Measurements from ENCODE around the gene HECW1. TPM values are rescaled to one million over a fixed set of nuclear protein-coding genes. Genes with fewer than 3 reads are reported as not detected.

HECW1 gene
- total and polyA plus RNA-seq, 2 of the 13 experiments (the other 11 are each of a cell fraction or from before 2014, with no cell fraction given): not detected

DNA sequence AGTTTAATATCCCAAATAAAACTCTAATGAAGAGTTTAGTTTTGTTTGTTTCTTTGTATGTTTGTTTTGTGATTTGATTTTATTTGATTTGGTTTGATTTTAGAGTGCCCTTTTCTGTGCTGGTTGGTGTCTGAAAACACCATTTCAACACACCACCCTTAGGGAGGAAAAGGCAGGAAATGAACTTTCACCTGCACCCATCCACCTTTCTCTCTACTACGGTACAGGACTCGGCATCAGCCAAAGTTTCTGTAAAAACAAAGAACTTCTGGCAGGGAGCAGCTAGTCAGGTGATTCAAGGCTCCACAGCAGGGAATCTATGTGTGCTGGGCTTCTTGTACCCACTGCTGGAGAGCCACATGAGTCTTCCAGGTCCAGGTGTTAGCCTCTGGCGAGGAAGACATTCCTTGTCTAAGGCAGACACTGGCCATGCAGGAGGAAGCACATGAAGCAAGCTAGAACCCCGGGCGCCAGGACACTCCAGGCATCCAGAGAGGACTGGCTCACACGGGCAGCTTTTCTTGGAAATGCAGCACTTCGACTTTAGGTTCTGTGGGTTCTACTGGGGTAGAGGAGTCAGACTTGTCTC is 448.4 kb downstream of the HECW1 start:
- DNase-seq (ENCODE audit: low spot score) (no peak), ATAC-seq (peak; percentile 44), FAIRE-seq (no peak)
- no peaks in the 10 kb centered on the region for H3K36me3 ChIP-seq (replicated peaks in 1 of 2; ENCODE audit: control insufficient read depth in 1 of 2, insufficient read depth in 2 of 2, low read length in 2 of 2)
- H2AFZ ChIP-seq (ENCODE audit: low read length): no peak overlapping the region
- no peaks in the 10 kb centered on the region for H4K20me1 ChIP-seq (ENCODE audit: insufficient read depth, low read length)
- H3K4me2 ChIP-seq (ENCODE audit: low read depth, low read length): peak overlapping the region; percentile 32; the same call in 1 of the 2 replicates
- POLR2A ChIA-PET: no interaction called here
- no peaks in the 10 kb centered on the region for H3K9me3 ChIP-seq (ENCODE audit: low read length)
- peak overlapping the region in 1 of 3 experiments; percentile 2; a peak in 1 of 6 replicates for H3K4me3 ChIP-seq (replicated peaks in 1 of 3; ENCODE audit: insufficient read depth in 1 of 3, low read depth in 2 of 3, low read length in 3 of 3)
- TF ChIP-seq ZNF12 (CRISPR knock-in tag; IDR thresholded peaks at IDR 0.05) (no peak), PPARG (CRISPR knock-in tag; conservative IDR thresholded peaks at IDR 0.05) (0 out of 2 replicates have a peak, but pooled peaks have one; percentile 38), SETDB1 (CRISPR knock-in tag; IDR thresholded peaks at IDR 0.05; ENCODE audit: borderline replicate concordance) (0 out of 2 replicates have a peak, but pooled peaks have one; percentile 13)
- H3K27ac ChIP-seq (ENCODE audit: extremely low read length, insufficient read depth, low read length): no peak overlapping the region
- BruUV-seq (replicated peaks): no TSS peak
- H3K79me2 ChIP-seq (ENCODE audit: insufficient read depth, low read length): no peaks in the 10 kb centered on the region
- intact Hi-C loops (cut with micrococcal nuclease; ENCODE audit: unreplicated experiment): no loop called here
- no peak overlapping the region for H3K9ac ChIP-seq (ENCODE audit: insufficient read depth, low read depth, low read length)
- WGBS (ENCODE audit: low lambda C conversion rate): 22% methylated on average over 7 of the region's 7 CpGs
- in situ Hi-C loops (cut with HindIII; ENCODE audit: extremely low pct_ligation_motif_present, low pct_unique_long_range_greater_than_20kb): no loop called here
- CTCF ChIA-PET (ENCODE audit: low intra/inter-chr PET ratio, low total read pairs): no interaction called here
- H3K4me1 ChIP-seq (ENCODE audit: insufficient read depth, low read length): peaks cover 15% of the 10 kb centered on the region
- H3K27me3 ChIP-seq (ENCODE audit: control insufficient read depth in 1 of 2, insufficient read depth in 2 of 2, low read length in 2 of 2): peaks cover 0 to 14% of the 10 kb centered on the region in 2 experiments; a peak in 3 of 5 replicates

DNA sequence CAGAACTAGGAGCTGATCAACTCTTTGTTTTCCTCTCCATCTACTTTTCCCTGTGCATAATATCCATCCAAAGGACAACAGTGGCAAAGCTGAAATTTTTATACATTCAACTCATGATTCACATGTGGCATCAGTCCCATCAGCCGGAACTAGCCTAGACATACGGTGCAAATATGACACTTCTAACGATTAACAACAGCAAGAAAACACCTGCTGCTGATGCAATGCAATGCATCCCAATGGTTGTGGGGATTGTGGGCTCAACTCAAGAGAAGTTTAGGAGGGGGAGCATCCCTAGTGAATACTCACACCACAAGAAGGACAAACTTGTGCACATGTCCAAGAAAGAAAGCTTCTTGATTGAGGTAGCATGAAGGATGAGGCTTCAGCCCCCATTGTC is 449.9 kb downstream of the HECW1 start:
- Histone ChIP-seq H3K9me3 (ENCODE audit: low read length) (no peaks in the 10 kb centered on the region), H3K79me2 (ENCODE audit: insufficient read depth, low read length) (no peaks in the 10 kb centered on the region), H3K4me2 (ENCODE audit: low read depth, low read length) (no peak overlapping the region), H3K27ac (ENCODE audit: extremely low read length, insufficient read depth, low read length) (no peak overlapping the region), H2AFZ (ENCODE audit: low read length) (no peak overlapping the region), H3K4me3 (replicated peaks in 1 of 3; ENCODE audit: insufficient read depth in 1 of 3, low read depth in 2 of 3, low read length in 3 of 3) (no peak overlapping the region), H3K27me3 (ENCODE audit: control insufficient read depth in 1 of 2, insufficient read depth in 2 of 2, low read length in 2 of 2) (peaks cover 0 to 12% of the 10 kb centered on the region in 2 experiments; a peak in 3 of 5 replicates), H3K36me3 (replicated peaks in 1 of 2; ENCODE audit: control insufficient read depth in 1 of 2, insufficient read depth in 2 of 2, low read length in 2 of 2) (no peaks in the 10 kb centered on the region), H4K20me1 (ENCODE audit: insufficient read depth, low read length) (no peaks in the 10 kb centered on the region), H3K9ac (ENCODE audit: insufficient read depth, low read depth, low read length) (no peak overlapping the region), H3K4me1 (ENCODE audit: insufficient read depth, low read length) (peaks cover 19% of the 10 kb centered on the region)
- POLR2A ChIA-PET: interaction anchor here (0.9 kb wide), 1 partner anchor 20 kb away, joined by 3 read pairs; the partner anchor contains the start of gene STK17A
- intact Hi-C loops (cut with micrococcal nuclease; ENCODE audit: unreplicated experiment) (no loop called here), in situ Hi-C loops (cut with HindIII; ENCODE audit: extremely low pct_ligation_motif_present, low pct_unique_long_range_greater_than_20kb) (no loop called here)
- no peak for DNase-seq (ENCODE audit: low spot score)
- WGBS (ENCODE audit: low lambda C conversion rate): 67% methylated on average over 3 of the region's 3 CpGs
- CTCF ChIA-PET (ENCODE audit: low intra/inter-chr PET ratio, low total read pairs): no interaction called here
- no TSS peak for BruUV-seq (replicated peaks)
- no peak for FAIRE-seq
- ATAC-seq: no peak
- TF ChIP-seq, protein P1, sequence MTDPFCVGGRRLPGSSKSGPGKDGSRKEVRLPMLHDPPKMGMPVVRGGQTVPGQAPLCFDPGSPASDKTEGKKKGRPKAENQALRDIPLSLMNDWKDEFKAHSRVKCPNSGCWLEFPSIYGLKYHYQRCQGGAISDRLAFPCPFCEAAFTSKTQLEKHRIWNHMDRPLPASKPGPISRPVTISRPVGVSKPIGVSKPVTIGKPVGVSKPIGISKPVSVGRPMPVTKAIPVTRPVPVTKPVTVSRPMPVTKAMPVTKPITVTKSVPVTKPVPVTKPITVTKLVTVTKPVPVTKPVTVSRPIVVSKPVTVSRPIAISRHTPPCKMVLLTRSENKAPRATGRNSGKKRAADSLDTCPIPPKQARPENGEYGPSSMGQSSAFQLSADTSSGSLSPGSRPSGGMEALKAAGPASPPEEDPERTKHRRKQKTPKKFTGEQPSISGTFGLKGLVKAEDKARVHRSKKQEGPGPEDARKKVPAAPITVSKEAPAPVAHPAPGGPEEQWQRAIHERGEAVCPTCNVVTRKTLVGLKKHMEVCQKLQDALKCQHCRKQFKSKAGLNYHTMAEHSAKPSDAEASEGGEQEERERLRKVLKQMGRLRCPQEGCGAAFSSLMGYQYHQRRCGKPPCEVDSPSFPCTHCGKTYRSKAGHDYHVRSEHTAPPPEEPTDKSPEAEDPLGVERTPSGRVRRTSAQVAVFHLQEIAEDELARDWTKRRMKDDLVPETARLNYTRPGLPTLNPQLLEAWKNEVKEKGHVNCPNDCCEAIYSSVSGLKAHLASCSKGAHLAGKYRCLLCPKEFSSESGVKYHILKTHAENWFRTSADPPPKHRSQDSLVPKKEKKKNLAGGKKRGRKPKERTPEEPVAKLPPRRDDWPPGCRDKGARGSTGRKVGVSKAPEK (CRISPR knock-in tag; IDR thresholded peaks at IDR 0.05; ENCODE audit: borderline replicate concordance): no peak
- TF ChIP-seq RFXAP (CRISPR knock-in tag; IDR thresholded peaks at IDR 0.05; ENCODE audit: borderline replicate concordance) (no peak), ZNF839 (CRISPR knock-in tag; IDR thresholded peaks at IDR 0.05; ENCODE audit: borderline replicate concordance) (no peak), ZNF879 (CRISPR knock-in tag; IDR thresholded peaks at IDR 0.05) (no peak), ZFP41 (CRISPR knock-in tag; IDR thresholded peaks at IDR 0.05; ENCODE audit: borderline replicate concordance) (no peak), GATAD1 (CRISPR knock-in tag; IDR thresholded peaks at IDR 0.05) (no peak), ZNF30 (CRISPR knock-in tag; IDR thresholded peaks at IDR 0.05) (no peak), ZNF619 (CRISPR knock-in tag; IDR thresholded peaks at IDR 0.05) (no peak)
- TF ChIP-seq, protein P2, sequence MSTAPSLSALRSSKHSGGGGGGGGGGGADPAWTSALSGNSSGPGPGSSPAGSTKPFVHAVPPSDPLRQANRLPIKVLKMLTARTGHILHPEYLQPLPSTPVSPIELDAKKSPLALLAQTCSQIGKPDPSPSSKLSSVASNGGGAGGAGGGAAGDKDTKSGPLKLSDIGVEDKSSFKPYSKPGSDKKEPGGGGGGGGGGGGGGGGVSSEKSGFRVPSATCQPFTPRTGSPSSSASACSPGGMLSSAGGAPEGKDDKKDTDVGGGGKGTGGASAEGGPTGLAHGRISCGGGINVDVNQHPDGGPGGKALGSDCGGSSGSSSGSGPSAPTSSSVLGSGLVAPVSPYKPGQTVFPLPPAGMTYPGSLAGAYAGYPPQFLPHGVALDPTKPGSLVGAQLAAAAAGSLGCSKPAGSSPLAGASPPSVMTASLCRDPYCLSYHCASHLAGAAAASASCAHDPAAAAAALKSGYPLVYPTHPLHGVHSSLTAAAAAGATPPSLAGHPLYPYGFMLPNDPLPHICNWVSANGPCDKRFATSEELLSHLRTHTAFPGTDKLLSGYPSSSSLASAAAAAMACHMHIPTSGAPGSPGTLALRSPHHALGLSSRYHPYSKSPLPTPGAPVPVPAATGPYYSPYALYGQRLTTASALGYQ (CRISPR knock-in tag; IDR thresholded peaks at IDR 0.05): no peak
- TF ChIP-seq, protein P3, sequence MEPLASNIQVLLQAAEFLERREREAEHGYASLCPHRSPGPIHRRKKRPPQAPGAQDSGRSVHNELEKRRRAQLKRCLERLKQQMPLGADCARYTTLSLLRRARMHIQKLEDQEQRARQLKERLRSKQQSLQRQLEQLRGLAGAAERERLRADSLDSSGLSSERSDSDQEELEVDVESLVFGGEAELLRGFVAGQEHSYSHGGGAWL (CRISPR knock-in tag; IDR thresholded peaks at IDR 0.05): no peak

All from HepG2 (cell line).